Measurements from ENCODE around the gene MSRB3.

Gene MSRB3

GRCh38 chr12:65339161-65339560 is 60.7 kb downstream of the MSRB3 start:
- H3K9ac ChIP-seq = no peak overlapping the region
- no peak overlapping the region for H3K4me3 ChIP-seq (IDR thresholded peaks at IDR 0.05; ENCODE audit: insufficient read depth, low read depth, low read length)
- no peak overlapping the region for H2AFZ ChIP-seq (ENCODE audit: low read depth)
- H3K4me2 ChIP-seq = no peak overlapping the region
- H3K27ac ChIP-seq = no peak overlapping the region
- no peaks in the 10 kb centered on the region for H3K36me3 ChIP-seq (ENCODE audit: insufficient read depth)
- no peaks in the 10 kb centered on the region for H3K79me2 ChIP-seq (ENCODE audit: insufficient read depth, low read depth)
- no peaks in the 10 kb centered on the region for H4K20me1 ChIP-seq (ENCODE audit: insufficient read depth)
- no peaks in the 10 kb centered on the region for H3K4me1 ChIP-seq (ENCODE audit: low read depth, poor library complexity, severe bottlenecking)
- TF ChIP-seq, protein P1, sequence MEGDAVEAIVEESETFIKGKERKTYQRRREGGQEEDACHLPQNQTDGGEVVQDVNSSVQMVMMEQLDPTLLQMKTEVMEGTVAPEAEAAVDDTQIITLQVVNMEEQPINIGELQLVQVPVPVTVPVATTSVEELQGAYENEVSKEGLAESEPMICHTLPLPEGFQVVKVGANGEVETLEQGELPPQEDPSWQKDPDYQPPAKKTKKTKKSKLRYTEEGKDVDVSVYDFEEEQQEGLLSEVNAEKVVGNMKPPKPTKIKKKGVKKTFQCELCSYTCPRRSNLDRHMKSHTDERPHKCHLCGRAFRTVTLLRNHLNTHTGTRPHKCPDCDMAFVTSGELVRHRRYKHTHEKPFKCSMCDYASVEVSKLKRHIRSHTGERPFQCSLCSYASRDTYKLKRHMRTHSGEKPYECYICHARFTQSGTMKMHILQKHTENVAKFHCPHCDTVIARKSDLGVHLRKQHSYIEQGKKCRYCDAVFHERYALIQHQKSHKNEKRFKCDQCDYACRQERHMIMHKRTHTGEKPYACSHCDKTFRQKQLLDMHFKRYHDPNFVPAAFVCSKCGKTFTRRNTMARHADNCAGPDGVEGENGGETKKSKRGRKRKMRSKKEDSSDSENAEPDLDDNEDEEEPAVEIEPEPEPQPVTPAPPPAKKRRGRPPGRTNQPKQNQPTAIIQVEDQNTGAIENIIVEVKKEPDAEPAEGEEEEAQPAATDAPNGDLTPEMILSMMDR (conservative IDR thresholded peaks at IDR 0.05; ENCODE audit: low read depth, low read length) = no peak
- no peaks in the 10 kb centered on the region for H3K27me3 ChIP-seq (ENCODE audit: insufficient read depth, low read depth)

- Histone ChIP-seq H3K79me2 (ENCODE audit: insufficient read depth, low read depth) (no peaks in the 10 kb centered on the region), H3K4me2 (no peak overlapping the region), H3K36me3 (ENCODE audit: insufficient read depth) (no peaks in the 10 kb centered on the region), H4K20me1 (ENCODE audit: insufficient read depth) (no peaks in the 10 kb centered on the region), H3K27me3 (ENCODE audit: insufficient read depth, low read depth) (no peaks in the 10 kb centered on the region), H3K4me1 (ENCODE audit: low read depth, poor library complexity, severe bottlenecking) (no peaks in the 10 kb centered on the region), H3K27ac (no peak overlapping the region), H3K4me3 (IDR thresholded peaks at IDR 0.05; ENCODE audit: insufficient read depth, low read depth, low read length) (no peak overlapping the region), H2AFZ (ENCODE audit: low read depth) (no peak overlapping the region), H3K9ac (no peak overlapping the region)
- TF ChIP-seq, protein P1 (conservative IDR thresholded peaks at IDR 0.05; ENCODE audit: low read depth, low read length) = no peak
Measured at GRCh38 chr12:65343230-65343629, 64.7 kb downstream of the MSRB3 start.

- no peak overlapping the region for H3K9ac ChIP-seq
- no peak overlapping the region for H2AFZ ChIP-seq (ENCODE audit: low read depth)
- H3K4me3 ChIP-seq (IDR thresholded peaks at IDR 0.05; ENCODE audit: insufficient read depth, low read depth, low read length) = no peak overlapping the region
- no peaks in the 10 kb centered on the region for H4K20me1 ChIP-seq (ENCODE audit: insufficient read depth)
- H3K4me1 ChIP-seq (ENCODE audit: low read depth, poor library complexity, severe bottlenecking) = no peaks in the 10 kb centered on the region
- H3K79me2 ChIP-seq (ENCODE audit: insufficient read depth, low read depth) = no peaks in the 10 kb centered on the region
- H3K27me3 ChIP-seq (ENCODE audit: insufficient read depth, low read depth) = no peaks in the 10 kb centered on the region
- TF ChIP-seq, protein P1 (conservative IDR thresholded peaks at IDR 0.05; ENCODE audit: low read depth, low read length) = no peak
- H3K4me2 ChIP-seq = no peak overlapping the region
- no peaks in the 10 kb centered on the region for H3K36me3 ChIP-seq (ENCODE audit: insufficient read depth)
- no peak overlapping the region for H3K27ac ChIP-seq
Measured at GRCh38 chr12:65343801-65344200, 65.3 kb downstream of the MSRB3 start.

DNA sequence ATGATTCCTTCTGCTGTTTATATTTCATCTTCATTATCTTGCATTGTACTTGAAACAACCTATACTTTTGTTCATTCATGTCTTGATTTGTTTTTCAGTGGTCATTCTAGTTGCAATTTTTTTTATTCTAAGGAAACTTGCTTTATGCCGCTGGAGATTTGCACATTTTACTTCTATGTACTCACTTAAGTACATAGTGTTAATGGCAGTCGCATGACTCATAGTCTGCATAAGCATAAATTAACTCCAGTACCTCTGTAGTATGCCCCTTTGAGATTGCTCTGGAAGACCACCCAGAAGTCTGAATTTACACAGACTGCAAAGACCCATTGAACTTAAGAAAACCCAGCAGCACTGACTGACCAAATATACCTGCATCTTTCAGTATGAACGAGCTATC is 77.0 kb downstream of the MSRB3 start:
- H4K20me1 ChIP-seq (ENCODE audit: insufficient read depth) = no peaks in the 10 kb centered on the region
- no peak overlapping the region for H3K4me3 ChIP-seq (IDR thresholded peaks at IDR 0.05; ENCODE audit: insufficient read depth, low read depth, low read length)
- TF ChIP-seq, protein P1 (conservative IDR thresholded peaks at IDR 0.05; ENCODE audit: low read depth, low read length) = no peak
- H3K27me3 ChIP-seq (ENCODE audit: insufficient read depth, low read depth) = no peaks in the 10 kb centered on the region
- no peak overlapping the region for H3K27ac ChIP-seq
- no peaks in the 10 kb centered on the region for H3K79me2 ChIP-seq (ENCODE audit: insufficient read depth, low read depth)
- H3K9ac ChIP-seq = no peak overlapping the region
- H3K4me2 ChIP-seq = no peak overlapping the region
- no peaks in the 10 kb centered on the region for H3K4me1 ChIP-seq (ENCODE audit: low read depth, poor library complexity, severe bottlenecking)
- H3K36me3 ChIP-seq (ENCODE audit: insufficient read depth) = no peaks in the 10 kb centered on the region
- no peak overlapping the region for H2AFZ ChIP-seq (ENCODE audit: low read depth)
